Measurements from ENCODE around the gene HOXB8.

Gene HOXB8

GRCh38 chr17:48625495-48626244, 10.6 kb upstream of the HOXB8 start:
- no peak for DNase-seq (ENCODE audit: low read depth)
- H3K4me3 ChIP-seq (ENCODE audit: low read length): no peak overlapping the region
- TF ChIP-seq CTCF (conservative IDR thresholded peaks at IDR 0.05; ENCODE audit: low read depth, low read length): no peak

- TF ChIP-seq CTCF (conservative IDR thresholded peaks at IDR 0.05; ENCODE audit: low read depth, low read length): no peak
- H3K4me3 ChIP-seq (ENCODE audit: low read length): no peak overlapping the region
- DNase-seq (ENCODE audit: low read depth): no peak
These were observed 9.7 kb upstream of the HOXB8 start for GRCh38 chr17:48624544-48625494.

- no peak for DNase-seq (ENCODE audit: low read depth)
- H3K4me3 ChIP-seq (ENCODE audit: low read length): no peak overlapping the region
- TF ChIP-seq CTCF (conservative IDR thresholded peaks at IDR 0.05; ENCODE audit: low read depth, low read length): no peak
These were observed 9.0 kb upstream of the HOXB8 start for GRCh38 chr17:48624118-48624517.

GRCh38 chr17:48623583-48623982, 8.5 kb upstream of the HOXB8 start:
- no peak for DNase-seq (ENCODE audit: low read depth)
- no peak for TF ChIP-seq CTCF (conservative IDR thresholded peaks at IDR 0.05; ENCODE audit: low read depth, low read length)
- no peak overlapping the region for H3K4me3 ChIP-seq (ENCODE audit: low read length)

GRCh38 chr17:48622857-48623256, 7.8 kb upstream of the HOXB8 start:
- DNase-seq (ENCODE audit: low read depth): no peak
- no peak overlapping the region for H3K4me3 ChIP-seq (ENCODE audit: low read length)
- no peak for TF ChIP-seq CTCF (conservative IDR thresholded peaks at IDR 0.05; ENCODE audit: low read depth, low read length)

GRCh38 chr17:48621410-48622392, 6.6 kb upstream of the HOXB8 start:
- no peak for TF ChIP-seq CTCF (conservative IDR thresholded peaks at IDR 0.05; ENCODE audit: low read depth, low read length)
- DNase-seq (ENCODE audit: low read depth): no peak
- no peak overlapping the region for H3K4me3 ChIP-seq (ENCODE audit: low read length)

Data from retinal pigment epithelial cell (primary cell).